GM13976 (cell line): ENCODE results near the gene TGFBI.

ENCODE experiments used
- DNase-seq: peaks from one replicate; pipeline ENCODE4 v3.0.0; 2012; ENCODE audit warnings: low spot score
- in situ Hi-C: fragments of 300-500 bp; cut with MboI; formaldehyde crosslinking; loops from one replicate; pipeline ENCODE4 v1.12.0; 2022; ENCODE audit warnings: low sequenced_read_pairs, mixed read lengths, inconsistent platforms; ENCODE audit not compliant: unreplicated experiment
- TF ChIP-seq, protein P1 (sequence below): IDR thresholded peaks from 2 replicates; pipeline ENCODE4 v1.5.1; 2012; ENCODE audit warnings: borderline replicate concordance, mild to moderate bottlenecking; ENCODE audit not compliant: insufficient read depth; ENCODE audit errors: extremely low read depth, missing control alignments, control extremely low read depth

Gene TGFBI

DNA sequence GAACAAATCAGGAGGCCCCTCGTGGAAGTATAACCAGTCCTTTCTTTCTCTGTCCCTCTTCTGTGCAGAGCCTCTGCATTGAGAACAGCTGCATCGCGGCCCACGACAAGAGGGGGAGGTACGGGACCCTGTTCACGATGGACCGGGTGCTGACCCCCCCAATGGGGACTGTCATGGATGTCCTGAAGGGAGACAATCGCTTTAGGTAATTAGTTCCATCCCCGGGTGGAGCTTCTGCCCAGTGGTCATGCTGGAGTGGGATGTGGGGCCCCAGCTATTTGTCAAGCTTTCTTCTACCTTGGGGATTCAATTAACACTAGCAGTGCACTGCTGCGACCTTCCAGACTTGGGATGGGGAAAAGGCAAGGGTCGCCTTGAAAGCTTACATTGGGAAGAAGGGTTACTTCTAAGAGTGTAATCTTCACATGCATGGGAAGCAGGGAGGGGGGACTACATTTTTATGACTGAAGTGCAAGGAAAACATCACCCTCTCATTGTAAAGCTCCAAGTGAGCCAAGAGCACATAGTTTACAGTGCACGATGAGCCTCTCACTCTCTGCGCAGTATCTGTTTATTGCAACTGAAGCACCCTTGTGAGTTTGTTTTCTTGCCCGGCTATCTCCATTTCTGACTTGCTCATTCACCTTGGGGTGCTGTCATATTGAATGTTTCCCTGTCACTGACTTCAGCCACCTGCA is 27.0 kb downstream of the TGFBI start:
- TF ChIP-seq, protein P1, sequence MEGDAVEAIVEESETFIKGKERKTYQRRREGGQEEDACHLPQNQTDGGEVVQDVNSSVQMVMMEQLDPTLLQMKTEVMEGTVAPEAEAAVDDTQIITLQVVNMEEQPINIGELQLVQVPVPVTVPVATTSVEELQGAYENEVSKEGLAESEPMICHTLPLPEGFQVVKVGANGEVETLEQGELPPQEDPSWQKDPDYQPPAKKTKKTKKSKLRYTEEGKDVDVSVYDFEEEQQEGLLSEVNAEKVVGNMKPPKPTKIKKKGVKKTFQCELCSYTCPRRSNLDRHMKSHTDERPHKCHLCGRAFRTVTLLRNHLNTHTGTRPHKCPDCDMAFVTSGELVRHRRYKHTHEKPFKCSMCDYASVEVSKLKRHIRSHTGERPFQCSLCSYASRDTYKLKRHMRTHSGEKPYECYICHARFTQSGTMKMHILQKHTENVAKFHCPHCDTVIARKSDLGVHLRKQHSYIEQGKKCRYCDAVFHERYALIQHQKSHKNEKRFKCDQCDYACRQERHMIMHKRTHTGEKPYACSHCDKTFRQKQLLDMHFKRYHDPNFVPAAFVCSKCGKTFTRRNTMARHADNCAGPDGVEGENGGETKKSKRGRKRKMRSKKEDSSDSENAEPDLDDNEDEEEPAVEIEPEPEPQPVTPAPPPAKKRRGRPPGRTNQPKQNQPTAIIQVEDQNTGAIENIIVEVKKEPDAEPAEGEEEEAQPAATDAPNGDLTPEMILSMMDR = no peak
- no peak for DNase-seq
- in situ Hi-C loops = no loop called here

DNA sequence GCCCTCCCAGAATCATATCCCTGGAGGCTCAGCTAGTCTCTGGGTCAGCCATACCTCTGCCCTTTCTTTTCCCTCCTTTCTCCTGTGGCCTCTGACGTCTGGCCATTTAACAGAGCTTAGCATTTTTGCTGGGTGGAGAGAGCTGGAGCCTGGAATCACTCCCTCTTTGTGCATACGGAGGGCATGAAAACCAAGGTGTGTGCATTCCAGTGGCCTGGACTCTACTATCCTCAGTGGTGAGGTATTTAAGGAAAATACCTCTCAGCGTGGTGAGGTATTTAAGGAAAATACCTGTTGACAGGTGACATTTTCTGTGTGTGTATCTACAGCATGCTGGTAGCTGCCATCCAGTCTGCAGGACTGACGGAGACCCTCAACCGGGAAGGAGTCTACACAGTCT is 27.5 kb downstream of the TGFBI start:
- in situ Hi-C loops = no loop called here
- DNase-seq = no peak
- TF ChIP-seq, protein P1 = no peak

DNA sequence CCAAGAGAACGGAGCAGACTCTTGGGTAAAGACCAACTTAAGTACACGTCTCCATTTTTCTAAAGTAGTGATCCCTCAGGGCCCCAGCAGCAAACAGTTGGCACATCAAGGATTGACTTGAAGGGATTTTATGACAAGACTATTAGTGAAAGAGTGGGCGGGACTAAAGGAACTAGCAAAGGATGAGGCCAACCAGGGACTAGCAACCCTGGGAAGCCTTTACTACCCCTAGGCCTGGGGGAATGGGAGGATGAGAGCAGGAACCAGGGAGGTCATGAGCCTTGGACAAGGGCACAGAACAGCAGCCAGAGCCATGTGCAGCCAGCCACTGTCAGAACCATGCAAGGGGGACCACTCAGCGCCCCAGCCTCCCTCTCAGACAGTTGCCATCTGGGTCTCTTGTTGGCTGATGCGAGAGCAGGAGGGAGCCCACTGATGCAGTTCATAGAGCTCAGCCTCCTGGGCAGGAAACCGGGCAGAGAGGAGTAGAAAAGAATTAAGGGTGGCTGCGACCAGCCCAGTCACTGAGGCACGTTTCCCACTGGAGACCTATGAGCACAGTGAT is 28.1 kb downstream of the TGFBI start:
- TF ChIP-seq, protein P1 = no peak
- in situ Hi-C loops = no loop called here
- DNase-seq = no peak

DNA sequence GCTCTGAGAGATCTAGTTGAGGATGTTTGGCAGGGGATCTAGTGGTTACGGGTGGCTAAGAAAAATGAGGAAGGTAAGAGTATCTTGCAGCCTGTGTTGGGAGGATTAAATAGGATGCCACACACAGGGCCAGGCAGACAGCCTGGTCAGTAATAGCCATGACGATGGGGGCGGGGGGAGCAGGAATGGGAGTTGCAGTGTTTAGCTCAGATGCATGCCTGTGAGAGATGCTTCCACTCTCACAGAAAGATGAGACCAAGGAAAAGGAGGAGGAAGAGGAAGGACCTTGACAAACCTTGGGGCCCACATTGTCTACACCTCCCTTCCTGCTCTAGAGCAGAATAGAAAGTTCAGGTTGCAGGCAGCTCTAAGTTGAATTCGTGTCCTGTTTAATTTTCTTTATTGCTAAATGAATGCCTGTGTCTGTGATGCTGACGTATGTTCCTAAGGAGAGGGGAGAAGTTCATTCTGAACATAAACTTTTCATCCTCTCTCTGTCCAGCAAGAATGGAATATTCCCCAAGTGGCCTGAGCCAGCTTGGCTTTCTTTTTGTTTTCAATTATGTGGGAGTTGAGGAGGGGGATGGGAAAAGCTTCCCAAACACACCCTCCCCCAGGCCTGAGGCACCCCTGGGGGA is 28.7 kb downstream of the TGFBI start:
- in situ Hi-C loops = no loop called here
- no peak for DNase-seq
- TF ChIP-seq, protein P1 = no peak

DNA sequence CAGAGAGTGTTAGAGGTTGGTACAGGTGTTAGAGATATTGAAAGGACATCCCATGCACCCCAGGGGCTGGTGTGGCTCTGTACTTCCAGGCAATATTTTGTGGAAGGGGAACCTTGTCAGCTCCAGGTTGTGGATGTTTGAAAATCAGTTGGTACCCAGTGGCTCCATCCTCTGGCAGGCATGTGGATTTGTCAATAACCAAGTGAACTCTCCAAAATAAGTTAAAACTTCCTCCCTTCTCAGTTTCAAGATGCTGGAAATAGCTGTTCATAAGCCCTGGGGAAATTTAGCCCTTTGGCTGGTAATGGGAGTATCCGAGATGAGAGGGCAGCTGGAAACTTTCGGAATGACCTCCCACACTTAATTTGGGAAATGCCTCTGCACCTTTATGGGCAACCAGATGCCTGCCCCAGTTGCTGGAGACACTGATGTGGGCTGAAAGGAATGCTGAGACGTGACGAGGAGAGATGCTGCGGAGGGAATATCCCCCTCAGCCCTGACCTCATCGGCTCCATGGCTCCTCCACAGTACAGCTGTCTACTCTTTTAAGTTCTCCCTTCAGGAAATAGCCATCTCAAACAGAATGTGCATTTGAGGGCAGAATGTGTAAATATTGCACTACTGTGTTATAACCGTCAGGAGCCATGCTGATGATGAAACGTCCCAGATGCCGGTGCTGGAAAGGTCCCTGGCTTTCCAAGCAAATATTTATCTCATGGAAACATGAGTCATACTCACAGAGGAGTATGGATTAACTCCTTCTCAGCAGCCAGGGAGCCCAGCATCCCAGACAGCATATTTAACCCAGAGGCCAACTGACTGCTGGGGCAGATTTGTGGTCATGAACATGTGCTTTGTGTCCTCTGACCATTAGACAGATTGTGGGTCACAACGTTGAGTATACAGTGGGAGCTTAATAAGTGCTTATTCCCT is 29.5 kb downstream of the TGFBI start:
- no peak for DNase-seq
- TF ChIP-seq, protein P1 = no peak
- in situ Hi-C loops = no loop called here

DNA sequence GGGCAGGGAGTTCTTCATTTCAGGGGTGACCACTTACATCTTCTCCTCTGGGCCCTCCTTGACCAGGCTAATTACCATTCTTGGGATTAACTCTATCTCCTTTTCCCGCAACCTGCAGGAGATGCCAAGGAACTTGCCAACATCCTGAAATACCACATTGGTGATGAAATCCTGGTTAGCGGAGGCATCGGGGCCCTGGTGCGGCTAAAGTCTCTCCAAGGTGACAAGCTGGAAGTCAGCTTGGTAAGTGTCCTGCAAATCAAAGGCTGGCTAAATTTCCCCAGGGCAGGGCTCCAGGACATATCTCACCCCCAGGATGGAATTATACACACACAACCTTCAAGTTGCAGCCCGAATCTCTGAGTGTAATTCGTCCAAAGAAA is 30.2 kb downstream of the TGFBI start:
- TF ChIP-seq, protein P1 = no peak
- in situ Hi-C loops = no loop called here
- DNase-seq = no peak
